Head of caudate nucleus (tissue), 42 donors: Measurements from ENCODE around the gene DNAAF8.
A peak's percentile ranks its signal among the peaks of the same experiment; 100 is the strongest.

Source experiments
- DNase-seq, 42 donors: peaks; one replicate each; pipeline versions ENCODE4 v3.0.0 to v3.0.0-alpha.2; 2020 to 2021; ENCODE audit warnings: mixed read lengths in 7 of 42
- intact Hi-C: fragments of 100-400 bp; cut with DNase I; formaldehyde crosslinking; loops from one replicate; pipeline ENCODE4 v1.15.0; 2022

DNAAF8 gene

GRCh38 chr16:4734063-4734729 lies at the start of gene DNAAF8, which contains the start of gene ANKS3:
Gene DNAAF8, plus strand, starts transcription at chr16:4734537. Its CDS starts 1,978 bp downstream, at chr16:4736515.
Gene ANKS3, minus strand, starts transcription at chr16:4734271. Its CDS starts 4,122 bp downstream, at chr16:4730149.
- intact Hi-C loops: loop anchor here (10.0 kb wide), 1 partner anchor 111 kb away; the partner anchor contains the start of genes GLYR1 and UBN1

GRCh38 chr16:4684763-4685162 lies 49.6 kb upstream of the DNAAF8 start:
- DNase-seq: no peak
- intact Hi-C loops: loop anchor here (5.0 kb wide), 1 partner anchor 62 kb away; the partner anchor contains the start of gene MGRN1

More at GRCh38 chr16:4734063-4734729, at the start of gene DNAAF8, which contains the start of gene ANKS3:
- peak; percentile 90 to 98 (median 96) for DNase-seq

GRCh38 chr16:4685292-4685691 lies 49.0 kb upstream of the DNAAF8 start:
- DNase-seq: peak in 2 of 42 donors; percentile 55 to 60
- intact Hi-C loops: no loop called here

- no peak for DNase-seq
- intact Hi-C loops: no loop called here
Measured at GRCh38 chr16:4685776-4686496, 48.4 kb upstream of the DNAAF8 start.

- intact Hi-C loops: no loop called here
- DNase-seq: no peak
Measured at GRCh38 chr16:4686497-4687210, 47.7 kb upstream of the DNAAF8 start.

- intact Hi-C loops: no loop called here
- no peak for DNase-seq
Measured at GRCh38 chr16:4687416-4687815, 46.9 kb upstream of the DNAAF8 start.

- intact Hi-C loops: no loop called here
- DNase-seq: no peak
Measured at GRCh38 chr16:4687946-4688673, 46.2 kb upstream of the DNAAF8 start.

- intact Hi-C loops: no loop called here
- no peak for DNase-seq
Measured at GRCh38 chr16:4688674-4689045, 45.7 kb upstream of the DNAAF8 start.

GRCh38 chr16:4689091-4689671 lies 45.2 kb upstream of the DNAAF8 start:
- intact Hi-C loops: no loop called here
- no peak for DNase-seq

- intact Hi-C loops: no loop called here
- DNase-seq: no peak
Measured at GRCh38 chr16:4689864-4690704, 44.3 kb upstream of the DNAAF8 start.

GRCh38 chr16:4690946-4691665 lies 43.2 kb upstream of the DNAAF8 start:
- no peak for DNase-seq
- intact Hi-C loops: no loop called here

- DNase-seq: no peak
- intact Hi-C loops: no loop called here
Measured at GRCh38 chr16:4691666-4692412, 42.5 kb upstream of the DNAAF8 start.

GRCh38 chr16:4692460-4693295 lies 41.7 kb upstream of the DNAAF8 start:
- peak in 2 of 42 donors; percentile 18 to 57 for DNase-seq
- intact Hi-C loops: no loop called here

- intact Hi-C loops: no loop called here
Measured at GRCh38 chr16:4693296-4693955, 40.9 kb upstream of the DNAAF8 start, which contains the start of gene NUDT16L1. Gene NUDT16L1, plus strand, starts transcription at chr16:4693562. Its CDS starts 165 bp downstream, at chr16:4693727.

More at GRCh38 chr16:4693296-4693955, 40.9 kb upstream of the DNAAF8 start, which contains the start of gene NUDT16L1:
- peak; percentile 92 to 99 (median 97) for DNase-seq
